Epidermal melanocyte (primary cell): ENCODE data around the gene ACOD1.
A peak's percentile ranks its signal among the peaks of the same experiment; 100 is the strongest.

ENCODE experiments used
- DNase-seq: peaks from one replicate; pipeline ENCODE4 v3.0.0; 2011; ENCODE audit warnings: low spot score; ENCODE audit not compliant: insufficient read length

Gene ACOD1

GRCh38 chr13:76991432-76991795, 43.1 kb downstream of the ACOD1 start:
- no peak for DNase-seq

- DNase-seq: peak; percentile 86
Measured at GRCh38 chr13:76991796-76992547, 43.7 kb downstream of the ACOD1 start, which contains the start of gene CLN5. Gene CLN5 (plus strand): TSS chr13:76992081. CDS start chr13:76992099, 18 bp downstream.

GRCh38 chr13:76992548-76993001, 44.3 kb downstream of the ACOD1 start:
- DNase-seq: no peak

- DNase-seq: no peak
Measured at GRCh38 chr13:76993021-76993420, 44.7 kb downstream of the ACOD1 start.

- no peak for DNase-seq
Measured at GRCh38 chr13:76993473-76993872, 45.2 kb downstream of the ACOD1 start.

- DNase-seq: no peak
Measured at GRCh38 chr13:76994281-76994680, 46.0 kb downstream of the ACOD1 start.

- DNase-seq: no peak
Measured at GRCh38 chr13:77000475-77000874, 52.2 kb downstream of the ACOD1 start.

- no peak for DNase-seq
Measured at GRCh38 chr13:77001540-77001939, 53.2 kb downstream of the ACOD1 start.

- no peak for DNase-seq
Measured at GRCh38 chr13:77001963-77002587, 53.8 kb downstream of the ACOD1 start.

GRCh38 chr13:77002590-77003190, 54.4 kb downstream of the ACOD1 start:
- DNase-seq: no peak
